ENCODE data around the gene OR10A6.

Gene OR10A6

DNA sequence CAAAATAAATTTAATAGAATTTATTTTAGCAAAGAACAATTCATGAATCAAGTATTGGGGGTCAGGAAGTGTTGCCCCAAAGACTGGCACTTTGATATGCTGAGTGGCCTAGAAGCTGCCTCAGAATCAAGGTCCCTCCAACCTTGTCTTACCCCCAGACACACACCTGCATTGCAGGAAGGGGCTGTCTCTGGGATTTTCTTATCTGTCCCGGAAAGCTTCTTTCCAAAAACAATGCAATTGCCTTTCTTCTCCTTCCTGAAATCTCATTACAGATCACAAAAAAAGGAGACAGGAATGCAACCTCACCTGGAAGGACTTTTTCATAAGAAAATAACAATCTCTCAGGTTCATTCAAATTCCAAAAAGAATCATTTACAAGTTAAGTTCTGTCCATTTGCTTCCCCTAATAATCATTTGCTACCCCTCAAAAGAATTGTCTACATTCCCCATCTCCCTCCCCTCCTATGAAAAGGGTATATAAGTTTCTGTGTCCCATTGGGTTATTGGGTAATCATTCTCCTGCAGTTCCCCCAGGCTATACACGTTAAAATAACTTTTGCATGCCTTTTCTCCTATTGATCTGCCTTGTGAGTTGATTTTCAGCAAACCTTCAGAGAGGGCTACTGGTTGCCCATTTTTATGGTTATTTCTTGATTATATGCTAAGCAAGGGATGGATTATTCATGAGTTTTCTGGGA lies 21.3 kb downstream of the OR10A6 start:
- DNase-seq: no peak

DNA sequence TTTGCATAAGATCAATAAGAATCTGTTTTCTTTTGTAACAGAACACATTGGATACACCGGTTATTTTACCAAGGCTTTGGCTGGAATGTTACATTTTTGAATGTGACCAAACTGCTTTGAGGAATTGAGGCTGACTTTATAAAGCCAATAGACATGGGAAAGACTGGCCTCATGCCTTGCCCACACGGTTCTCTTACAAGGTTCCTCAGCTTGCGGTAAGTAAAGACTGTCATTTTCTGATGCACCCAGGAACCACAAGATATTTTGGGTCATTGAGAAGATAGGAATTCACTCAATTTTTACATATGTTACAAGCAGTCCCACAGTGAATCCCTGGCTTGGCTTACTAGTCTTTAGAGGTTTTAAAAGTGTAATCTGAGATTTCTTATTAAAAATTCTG lies 23.9 kb downstream of the OR10A6 start:
- DNase-seq: no peak

DNA sequence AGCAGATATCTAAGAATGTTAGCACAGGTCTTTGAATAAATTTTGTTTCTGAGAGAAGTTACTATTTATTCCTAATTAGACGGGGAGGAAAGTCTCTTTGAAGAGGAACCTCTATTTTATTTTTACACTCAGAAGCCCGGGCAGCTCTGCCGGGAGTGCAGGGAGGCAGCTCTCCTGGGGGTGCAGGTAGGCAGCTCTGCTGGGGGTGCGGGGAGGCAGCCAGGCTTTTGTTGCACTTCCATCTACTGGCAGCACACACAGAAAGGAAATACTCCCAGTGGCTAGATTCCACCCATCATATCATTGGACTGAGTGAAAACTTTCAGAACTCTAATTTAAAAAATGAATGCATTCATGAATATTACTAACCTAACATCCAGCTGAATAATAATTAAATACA lies 24.6 kb downstream of the OR10A6 start:
- DNase-seq: no peak

DNA sequence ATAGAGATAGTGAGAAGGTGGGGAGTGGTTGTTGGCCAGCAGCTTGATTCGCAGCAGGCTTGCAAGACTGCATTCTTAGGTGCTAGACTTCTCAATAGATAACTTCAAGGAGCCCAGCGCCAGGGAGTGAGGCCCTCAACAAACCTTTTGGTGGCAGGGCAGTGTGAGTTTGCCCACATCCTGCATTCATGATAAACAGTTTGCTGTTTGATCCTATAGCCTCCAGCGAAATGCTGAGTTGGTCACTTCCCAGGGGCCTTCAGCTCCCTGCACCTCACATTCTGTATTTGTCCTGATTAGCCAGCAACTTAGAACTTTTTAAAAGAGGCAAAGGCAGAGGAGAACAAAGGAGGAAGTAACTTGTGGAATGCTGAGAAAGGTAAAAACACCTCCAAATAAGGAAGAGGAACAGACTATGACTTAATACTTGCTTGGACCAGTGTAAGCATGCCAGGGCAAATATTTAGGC lies 25.1 kb downstream of the OR10A6 start:
- DNase-seq: no peak

DNA sequence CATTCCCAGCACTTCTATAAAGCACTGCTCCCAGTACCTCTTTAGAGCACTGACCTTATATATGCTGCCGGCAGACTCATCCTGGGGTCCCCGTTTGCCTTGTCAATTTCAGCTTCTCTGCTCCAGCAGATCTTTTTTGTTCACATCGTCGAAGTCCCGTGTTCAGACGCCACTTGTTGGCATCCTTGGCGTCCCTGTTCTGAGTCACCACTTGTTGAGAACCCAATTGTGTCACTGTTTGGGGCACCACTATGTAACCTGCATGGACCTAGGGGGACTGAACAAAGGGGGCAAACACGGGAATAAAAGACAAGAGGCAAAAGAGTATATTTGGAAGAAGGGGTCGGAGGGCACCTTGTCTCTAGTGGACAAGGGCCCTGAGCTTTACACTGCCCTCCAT lies 25.5 kb downstream of the OR10A6 start:
- no peak for DNase-seq

DNA sequence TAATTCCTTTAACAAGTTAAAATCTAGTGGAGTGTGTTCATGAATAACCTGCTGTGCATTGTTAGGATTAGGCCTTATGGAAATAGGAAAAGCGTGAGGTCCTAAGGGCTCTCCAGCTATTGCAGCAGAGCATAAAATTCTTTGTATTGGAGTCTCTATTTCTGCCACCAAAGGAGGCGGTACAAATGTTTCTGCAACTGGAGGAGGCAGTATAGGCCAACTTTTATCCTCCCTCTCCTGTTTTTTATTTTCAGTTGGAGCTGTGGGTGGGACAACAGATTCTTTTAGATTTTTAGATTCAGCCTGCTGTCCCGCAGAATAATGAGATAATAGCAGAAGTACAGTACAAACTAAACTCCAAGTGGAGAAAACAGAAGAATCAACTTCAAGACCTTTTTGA lies 26.2 kb downstream of the OR10A6 start:
- DNase-seq: no peak

DNA sequence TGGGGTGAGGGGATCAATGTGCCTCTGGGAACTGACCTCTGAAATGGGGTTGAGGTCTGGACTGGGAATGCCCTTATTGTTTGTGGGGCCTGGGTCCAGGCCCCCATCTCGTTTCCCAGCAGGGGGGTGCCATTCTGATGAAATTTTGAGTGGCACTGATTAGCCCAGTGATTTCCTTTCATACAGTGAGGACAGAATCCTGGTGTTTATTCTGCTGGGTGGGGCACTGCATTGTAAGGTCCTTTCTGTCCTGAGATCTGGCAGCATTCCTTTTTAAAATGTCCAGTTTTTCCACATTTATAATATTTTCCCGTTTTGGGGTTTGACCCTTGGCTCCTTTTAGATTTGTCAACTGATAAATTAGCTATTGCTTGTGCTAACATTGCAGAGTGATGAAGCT lies 27.1 kb downstream of the OR10A6 start:
- no peak for DNase-seq

DNA sequence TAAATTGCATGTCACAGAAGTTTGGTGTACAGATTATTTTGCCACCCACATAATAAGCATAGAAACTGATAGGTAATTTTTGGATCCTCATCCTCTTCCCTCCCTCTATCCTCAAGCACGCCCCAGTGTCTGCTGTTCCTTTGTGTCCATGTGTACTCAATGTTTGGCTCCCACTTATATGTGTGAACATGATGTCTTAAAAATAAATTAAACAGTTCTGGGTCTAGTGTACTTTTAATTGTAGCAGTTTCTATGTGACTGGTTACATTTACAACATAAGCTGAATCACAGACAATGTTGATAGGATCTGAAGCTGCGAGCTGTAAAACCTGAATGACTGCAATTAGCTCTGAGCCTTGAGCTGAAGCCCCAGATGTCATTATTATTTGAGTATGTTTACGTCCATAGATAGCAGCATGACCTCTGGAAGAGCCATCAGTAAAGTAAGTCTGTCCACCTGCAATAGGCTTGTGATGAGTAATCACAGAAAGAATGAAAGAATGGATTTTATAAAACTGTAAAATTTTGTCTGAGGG lies 29.7 kb downstream of the OR10A6 start:
- no peak for DNase-seq

DNA sequence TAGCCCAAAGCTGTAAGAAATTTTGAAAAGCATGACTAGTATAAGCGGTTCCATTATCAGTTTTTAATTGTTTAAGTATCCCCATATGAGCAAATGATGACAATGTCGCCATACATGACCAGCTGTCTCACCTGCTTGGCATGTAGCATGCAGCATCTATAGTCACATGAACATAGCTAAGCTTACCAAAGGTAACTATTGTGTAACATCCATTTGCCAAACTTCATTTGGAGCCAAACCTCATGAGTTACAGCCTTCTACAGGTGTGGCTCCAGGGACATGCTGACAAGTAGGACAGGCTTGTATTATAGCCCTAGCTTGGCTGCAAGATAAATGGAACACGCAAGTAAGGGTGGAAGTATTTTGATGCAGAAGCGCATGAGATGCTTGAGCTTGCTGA lies 30.4 kb downstream of the OR10A6 start:
- no peak for DNase-seq

DNA sequence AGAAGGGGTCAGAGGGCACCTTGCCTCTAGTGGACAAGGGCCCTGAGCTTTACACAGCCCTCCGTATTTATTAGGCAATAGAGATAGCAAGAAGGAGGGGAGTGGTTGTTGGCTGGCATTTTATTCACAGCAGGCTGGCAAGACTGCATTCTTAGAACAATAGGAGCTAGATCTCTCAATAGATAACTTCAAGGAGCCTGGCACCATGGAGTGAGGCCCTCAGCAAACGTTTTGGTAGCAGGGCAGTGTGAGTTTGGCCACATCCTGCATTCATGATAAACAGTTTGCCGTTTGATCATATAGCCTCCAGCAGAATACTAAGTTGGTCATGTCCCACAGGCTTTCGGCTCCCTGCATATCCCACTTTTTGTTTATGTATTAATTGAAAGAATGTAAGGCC lies 31.6 kb downstream of the OR10A6 start:
- DNase-seq: no peak

DNA sequence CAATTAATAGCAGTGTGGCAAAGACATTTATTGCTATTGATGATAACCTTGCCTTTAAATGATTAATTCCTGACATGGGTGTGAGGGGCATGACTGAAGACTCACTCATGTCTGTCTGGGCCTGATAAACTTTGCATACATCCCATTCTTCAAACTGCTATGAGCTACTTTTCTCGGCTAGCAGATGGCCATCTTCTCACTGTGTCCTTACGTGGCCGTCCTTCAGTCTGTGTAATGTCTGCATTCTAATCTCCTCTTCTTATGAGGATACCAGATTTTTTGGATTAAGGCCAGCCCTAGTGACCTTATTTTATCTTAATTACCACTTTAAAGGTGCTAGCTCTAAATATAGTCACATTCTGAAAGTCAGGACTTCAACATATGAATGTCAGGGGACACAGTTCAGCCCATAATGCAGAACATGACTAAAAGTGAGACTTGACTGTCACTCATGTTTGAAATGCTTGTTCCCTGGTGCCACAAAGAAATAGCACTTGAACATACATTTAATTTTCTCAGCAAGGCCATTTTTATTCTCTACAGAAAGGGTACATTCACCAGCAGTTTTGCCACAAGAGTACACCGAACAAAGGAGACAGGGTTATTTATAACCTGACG lies 32.3 kb downstream of the OR10A6 start:
- no peak for DNase-seq

DNA sequence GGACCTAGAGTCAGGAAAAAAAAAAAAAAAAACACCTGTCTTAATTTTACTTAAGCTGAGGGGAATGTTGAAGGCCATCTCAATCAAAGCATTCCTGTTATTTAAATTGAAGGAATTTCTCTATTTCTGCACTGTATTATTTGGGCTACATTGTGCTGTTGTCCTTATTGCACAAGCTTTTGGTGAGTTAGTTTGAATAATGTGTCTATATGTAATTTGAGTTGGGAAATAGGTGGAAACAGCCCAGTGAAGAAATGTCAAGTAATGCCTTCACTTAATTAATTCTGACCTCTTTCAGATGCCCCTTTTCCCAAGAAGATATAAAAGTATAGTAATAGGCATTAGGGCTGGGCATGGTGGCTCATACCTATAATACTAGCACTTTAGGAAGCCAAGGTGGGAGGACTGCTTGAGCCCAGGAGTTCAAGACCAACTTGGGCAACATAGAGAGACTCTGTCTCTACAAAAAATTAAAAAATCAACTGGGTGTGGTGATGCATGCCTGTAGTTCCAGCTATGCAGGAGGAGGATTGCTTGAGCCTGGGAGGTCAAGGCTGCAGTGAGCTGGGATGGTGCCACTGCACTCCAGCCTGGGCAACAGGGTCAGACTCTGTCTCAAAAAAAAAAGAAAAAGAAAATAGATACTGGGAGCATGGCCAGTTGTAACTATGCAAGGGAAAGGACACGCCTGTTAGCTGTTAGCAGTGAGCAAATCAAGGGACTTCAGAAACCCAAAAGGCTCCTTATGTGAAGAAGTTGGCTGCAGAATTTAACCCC lies 34.9 kb downstream of the OR10A6 start:
- DNase-seq: no peak

DNA sequence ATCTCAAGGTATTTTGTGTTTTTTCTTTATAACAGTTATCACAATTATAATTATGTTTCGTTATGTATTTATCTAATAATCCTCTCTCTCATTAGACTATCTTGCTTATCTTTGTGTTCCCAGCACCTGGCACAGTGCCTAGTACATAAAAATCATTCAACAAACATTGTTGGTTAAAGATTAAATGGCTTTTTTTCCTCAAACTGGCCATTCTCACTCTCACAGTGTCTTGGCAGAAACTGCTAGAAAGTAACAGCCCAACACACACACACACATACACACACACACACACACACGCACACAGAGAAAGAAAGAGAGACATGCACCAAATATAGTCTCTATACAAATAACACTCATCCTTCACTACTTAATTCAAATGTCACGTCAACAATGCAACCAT lies 36.8 kb downstream of the OR10A6 start:
- no peak for DNase-seq

DNA sequence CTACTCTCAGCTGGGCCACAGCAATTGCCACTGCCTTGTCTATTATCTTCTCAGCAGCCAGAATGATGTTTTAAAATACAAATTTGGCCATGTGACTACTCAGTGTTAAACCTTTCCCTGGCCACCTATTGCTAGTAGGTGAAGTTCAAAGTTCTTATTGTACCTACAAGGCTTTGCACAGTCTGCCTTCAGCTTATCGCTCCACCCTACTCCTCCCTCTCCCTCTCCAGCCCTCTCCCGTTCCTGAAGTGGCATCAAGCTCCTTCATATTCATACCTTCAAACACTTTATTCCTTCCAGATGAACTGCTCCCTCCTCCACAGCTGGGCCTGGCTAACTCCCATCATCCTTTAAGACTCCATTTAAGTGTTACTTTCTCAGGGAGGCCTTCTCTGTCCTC lies 37.3 kb downstream of the OR10A6 start:
- no peak for DNase-seq

DNA sequence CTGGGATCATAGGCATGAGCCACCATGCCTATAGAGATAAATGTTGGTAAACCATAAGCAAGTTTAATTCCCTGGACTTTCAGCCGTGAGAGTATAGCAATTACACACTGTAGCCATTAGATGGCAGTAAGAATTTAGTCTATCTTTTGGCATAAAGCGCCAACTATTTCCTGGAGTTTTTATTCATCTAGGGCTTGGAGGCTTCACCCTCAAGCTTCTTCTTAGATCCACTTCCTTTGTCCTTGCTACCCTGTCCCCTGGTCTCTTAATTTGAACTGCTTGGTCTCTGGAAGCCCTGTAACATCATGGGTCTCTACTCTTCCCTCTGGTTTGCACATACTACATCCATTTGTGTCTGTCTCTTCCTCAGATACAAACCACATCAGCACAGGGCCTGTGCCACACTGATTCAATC lies 38.2 kb downstream of the OR10A6 start:
- DNase-seq: peak; percentile 37

DNA sequence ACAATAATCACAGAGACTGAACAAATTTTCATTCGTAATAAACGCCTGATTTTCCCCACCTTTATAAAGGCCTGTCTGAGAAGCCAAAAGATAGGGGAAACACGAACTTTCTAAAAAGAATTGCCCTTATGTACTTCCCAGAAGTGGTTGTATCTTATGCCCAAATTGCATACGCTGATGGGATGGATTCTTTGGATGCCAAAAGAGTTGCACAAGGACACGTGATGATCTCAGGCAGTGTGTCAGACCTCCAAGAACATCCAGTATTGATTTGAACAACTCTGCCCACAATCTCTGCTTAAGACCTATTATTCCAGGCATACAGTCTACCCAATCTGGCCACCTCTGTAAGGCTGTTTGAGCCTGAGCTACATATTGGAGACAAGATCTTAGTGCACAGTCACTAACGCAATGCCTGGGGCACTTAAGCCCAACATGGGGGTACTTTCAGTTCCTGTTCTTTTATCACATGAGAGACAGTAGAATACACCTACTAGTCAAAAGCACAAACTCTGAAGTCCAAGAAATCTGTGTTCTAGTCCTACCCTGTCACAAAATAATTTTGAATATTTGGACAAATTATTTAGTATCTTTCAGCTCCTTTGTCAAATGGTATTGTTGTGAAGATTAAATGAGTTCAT lies 38.9 kb downstream of the OR10A6 start:
- DNase-seq: no peak

DNA sequence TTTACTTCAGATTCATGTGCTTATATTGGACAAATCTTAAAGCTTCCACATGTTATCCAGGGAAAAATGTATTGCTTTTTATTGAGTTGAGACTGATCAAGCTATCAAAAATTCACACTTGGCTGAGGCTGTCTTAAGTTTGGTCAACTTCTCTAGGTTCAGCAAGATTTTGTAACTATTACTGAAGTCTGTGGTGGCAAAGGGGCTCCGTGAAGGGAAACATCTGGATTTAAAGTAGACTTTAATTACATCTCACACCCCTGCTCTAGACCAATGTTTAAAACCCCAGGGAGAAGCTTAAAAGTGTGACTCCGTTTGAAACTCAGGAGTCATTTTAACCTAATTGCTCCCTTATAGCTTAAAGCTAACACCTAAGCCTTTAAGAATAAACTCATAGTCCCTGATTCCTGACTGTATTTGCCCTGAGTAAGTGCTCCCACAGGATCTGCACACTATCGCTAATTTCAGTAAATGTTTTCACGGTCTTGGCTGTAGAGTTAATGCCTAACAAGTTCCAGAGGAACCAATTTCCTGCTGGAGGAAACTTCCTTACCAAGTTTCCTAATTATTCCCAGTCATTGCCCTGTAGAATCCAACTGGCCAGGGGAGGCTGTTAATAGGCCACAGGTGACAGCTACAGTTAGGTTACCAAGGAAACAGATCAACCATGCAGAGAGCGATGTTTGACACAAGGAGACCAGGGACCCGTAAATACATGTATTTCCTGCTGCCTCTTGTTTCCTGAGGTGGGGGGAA lies 40.5 kb downstream of the OR10A6 start:
- no peak for DNase-seq

DNA sequence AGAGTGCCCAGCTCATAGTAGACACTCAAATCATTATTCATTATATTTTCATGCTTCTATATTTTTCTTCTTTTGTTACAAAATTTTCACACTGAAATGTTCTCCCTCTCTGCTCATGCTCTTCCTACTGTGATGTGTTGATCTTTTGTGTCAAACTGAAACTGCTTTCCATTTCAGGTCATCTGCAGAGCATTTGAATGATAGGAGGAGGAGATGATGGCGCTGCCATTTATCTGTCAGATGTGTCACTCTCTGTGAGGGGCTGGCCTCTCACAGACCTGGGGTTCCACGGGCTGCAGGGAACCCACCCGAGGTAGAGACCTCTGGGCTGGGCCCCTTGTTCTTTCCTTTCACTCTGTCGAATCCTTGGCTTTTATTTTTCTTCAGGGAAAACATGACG lies 41.1 kb downstream of the OR10A6 start:
- DNase-seq: no peak

DNA sequence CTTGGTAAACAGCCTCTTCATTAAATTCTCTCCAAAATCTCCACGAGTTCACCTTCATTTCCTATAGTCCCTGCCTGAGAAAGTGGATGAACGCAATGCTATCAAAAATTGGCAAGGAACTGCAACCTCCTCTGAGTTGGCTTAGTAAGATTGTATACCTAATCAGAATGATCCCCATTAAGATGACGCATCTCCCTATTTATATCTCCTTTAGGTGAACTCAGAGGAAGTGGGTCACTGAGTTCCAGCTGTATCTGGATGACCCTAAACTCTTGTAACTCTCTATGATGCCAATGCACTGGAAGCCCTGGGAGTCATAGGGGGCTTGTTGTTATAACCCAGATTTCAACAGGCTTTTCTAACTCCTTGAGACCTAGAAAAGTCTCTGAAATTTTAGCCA lies 48.2 kb downstream of the OR10A6 start:
- no peak for DNase-seq

Data from right kidney (tissue), 1 donor.